Measurements from ENCODE around the gene PSMA3.

PSMA3 gene

GRCh38 chr14:58244556-58245387 is at the start of gene PSMA3:
Gene PSMA3 (plus strand): TSS chr14:58244843. CDS start chr14:58244921, 78 bp downstream.
- peak; percentile 97 to 98 for DNase-seq (ENCODE audit: low read depth in 2 of 2)
- no peak for TF ChIP-seq CTCF (IDR thresholded peaks at IDR 0.05; ENCODE audit: low read depth, low read length)

GRCh38 chr14:58196198-58196597 is 48.4 kb upstream of the PSMA3 start:
- DNase-seq (ENCODE audit: low read depth in 2 of 2) = no peak
- TF ChIP-seq CTCF (IDR thresholded peaks at IDR 0.05; ENCODE audit: low read depth, low read length) = no peak
- H3K4me3 ChIP-seq (replicated peaks in 1 of 2; ENCODE audit: low read depth in 2 of 2, low read length in 2 of 2) = no peak overlapping the region

More at GRCh38 chr14:58244556-58245387, at the start of gene PSMA3:
- peak within 1 kb of the TSS; percentile 86 to 96 for H3K4me3 ChIP-seq (replicated peaks in 1 of 2; ENCODE audit: low read depth in 2 of 2, low read length in 2 of 2)

GRCh38 chr14:58198086-58198485 is 46.6 kb upstream of the PSMA3 start:
- no peak overlapping the region for H3K4me3 ChIP-seq (replicated peaks in 1 of 2; ENCODE audit: low read depth in 2 of 2, low read length in 2 of 2)
- no peak for TF ChIP-seq CTCF (IDR thresholded peaks at IDR 0.05; ENCODE audit: low read depth, low read length)
- DNase-seq (ENCODE audit: low read depth in 2 of 2) = no peak

GRCh38 chr14:58199726-58200479 is 44.7 kb upstream of the PSMA3 start, which contains the start of gene ACTR10:
Gene ACTR10 (plus strand): TSS chr14:58200149. CDS start chr14:58200218, 69 bp downstream.
- TF ChIP-seq CTCF (IDR thresholded peaks at IDR 0.05; ENCODE audit: low read depth, low read length) = no peak
- H3K4me3 ChIP-seq (replicated peaks in 1 of 2; ENCODE audit: low read depth in 2 of 2, low read length in 2 of 2) = peak within 1 kb of the TSS; percentile 89 to 93
- DNase-seq (ENCODE audit: low read depth in 2 of 2) = peak; percentile 76 to 77

- TF ChIP-seq CTCF (IDR thresholded peaks at IDR 0.05; ENCODE audit: low read depth, low read length) = no peak
- peak overlapping the region; percentile 89 to 93 for H3K4me3 ChIP-seq (replicated peaks in 1 of 2; ENCODE audit: low read depth in 2 of 2, low read length in 2 of 2)
- no peak for DNase-seq (ENCODE audit: low read depth in 2 of 2)
Observed at GRCh38 chr14:58200480-58200841, 44.2 kb upstream of the PSMA3 start.

- H3K4me3 ChIP-seq (replicated peaks in 1 of 2; ENCODE audit: low read depth in 2 of 2, low read length in 2 of 2) = peak overlapping the region; percentile 89 to 93
- DNase-seq (ENCODE audit: low read depth in 2 of 2) = no peak
- TF ChIP-seq CTCF (IDR thresholded peaks at IDR 0.05; ENCODE audit: low read depth, low read length) = no peak
Observed at GRCh38 chr14:58200846-58201245, 43.8 kb upstream of the PSMA3 start.
